Urinary bladder (tissue), 4 donors: ENCODE measurements around the gene FBXO21. TPM values are rescaled to one million over a fixed set of nuclear protein-coding genes. Genes with fewer than 3 reads are reported as not detected.
"Not testable (repeated sequence)": the region's sequence is repeated elsewhere in the genome, so short reads cannot be mapped to it uniquely, and the experiment has no call there.

Source experiments
- DNase-seq: peaks from one replicate; pipeline ENCODE4 v3.0.0-alpha.2; 2015; ENCODE audit errors: extremely low spot score
- H3K27ac ChIP-seq: one replicate; pipeline ENCODE4 v1.5.1; 2013; ENCODE audit warnings: low read depth, mild to moderate bottlenecking, moderate library complexity
- H3K36me3 ChIP-seq: one replicate; pipeline ENCODE4 v1.6.1; 2013; ENCODE audit warnings: mild to moderate bottlenecking, moderate library complexity; ENCODE audit not compliant: insufficient read depth
- H3K4me1 ChIP-seq: one replicate; pipeline ENCODE4 v1.6.1; 2013; ENCODE audit warnings: mild to moderate bottlenecking, moderate library complexity; ENCODE audit not compliant: insufficient read depth
- H3K4me3 ChIP-seq: one replicate; pipeline ENCODE4 v1.5.1; 2013; ENCODE audit warnings: low read depth, low read length
- WGBS: extraction: QIAGEN DNeasy Blood & Tissue Kit; methylation state at CpG from one replicate; pipeline ENCODE4 v1.1.7; 2013; 5-methylcytosine and 5-hydroxymethylcytosine counted together
- polyA plus RNA-seq: library from polyadenylated mRNA; stranded (reverse); fragments of 200-250 nt; gene quantifications from one replicate; pipeline ENCODE4 v1.2.3, GENCODE V29; 2013
- total RNA-seq: library from RNA; depleted of rRNA; stranded (reverse); fragments of >200 nt; gene quantifications from one replicate; pipeline ENCODE4 v1.2.3, GENCODE V29; 2014
- donor health status: healthy with polysubstance abuse.
- donor health status: healthy.

FBXO21 gene
- total and polyA plus RNA-seq, 2 donors, result 40.2 to 70.7 TPM

GRCh38 chr12:117213295-117213808 is 23.1 kb upstream of the FBXO21 start:
- no peak for DNase-seq

GRCh38 chr12:117212563-117213190 is 22.4 kb upstream of the FBXO21 start:
- no peaks in the 10 kb centered on the region for H3K4me1 ChIP-seq
- DNase-seq, result no peak
- H3K36me3 ChIP-seq, result no peaks in the 10 kb centered on the region
- H3K27ac ChIP-seq, result no peak overlapping the region
- H3K4me3 ChIP-seq, result no peak overlapping the region
- WGBS, result 17% methylated on average over 7 of the region's 7 CpGs

More at GRCh38 chr12:117213295-117213808, 23.1 kb upstream of the FBXO21 start:
- Histone ChIP-seq H3K36me3 (no peaks in the 10 kb centered on the region), H3K4me3 (no peak overlapping the region), H3K27ac (no peak overlapping the region), H3K4me1 (no peaks in the 10 kb centered on the region)
- WGBS, result 21% methylated on average over 2 of the region's 2 CpGs

- Histone ChIP-seq H3K36me3 (no peaks in the 10 kb centered on the region), H3K27ac (no peak overlapping the region), H3K4me1 (no peaks in the 10 kb centered on the region), H3K4me3 (no peak overlapping the region)
- 87% methylated on average over 6 of the region's 6 CpGs for WGBS
- DNase-seq, result no peak
These were observed 20.1 kb upstream of the FBXO21 start for GRCh38 chr12:117210266-117210918.

- no peaks in the 10 kb centered on the region for H3K4me1 ChIP-seq
- H3K36me3 ChIP-seq, result no peaks in the 10 kb centered on the region
- 69% methylated on average over 3 of the region's 3 CpGs for WGBS
- no peak overlapping the region for H3K4me3 ChIP-seq
- no peak for DNase-seq
- no peak overlapping the region for H3K27ac ChIP-seq
These were observed 19.4 kb upstream of the FBXO21 start for GRCh38 chr12:117209626-117210025.

- H3K4me3 ChIP-seq, result no peak overlapping the region
- WGBS, result 77% methylated on average over 13 of the region's 13 CpGs
- no peak overlapping the region for H3K27ac ChIP-seq
- DNase-seq, result no peak
- no peaks in the 10 kb centered on the region for H3K4me1 ChIP-seq
- no peaks in the 10 kb centered on the region for H3K36me3 ChIP-seq
These were observed 18.7 kb upstream of the FBXO21 start for GRCh38 chr12:117208811-117209455.

- Histone ChIP-seq H3K36me3 (no peaks in the 10 kb centered on the region), H3K4me3 (no peak overlapping the region), H3K4me1 (no peaks in the 10 kb centered on the region), H3K27ac (no peak overlapping the region)
- DNase-seq, result no peak
- WGBS, result 68% methylated on average over 16 of the region's 16 CpGs
These were observed 17.9 kb upstream of the FBXO21 start for GRCh38 chr12:117208206-117208605.

- Histone ChIP-seq H3K36me3 (no peaks in the 10 kb centered on the region), H3K4me1 (no peaks in the 10 kb centered on the region), H3K27ac (no peak overlapping the region), H3K4me3 (no peak overlapping the region)
- 42% methylated on average over 2 of the region's 2 CpGs for WGBS
- no peak for DNase-seq
These were observed 17.4 kb upstream of the FBXO21 start for GRCh38 chr12:117207675-117208074.

GRCh38 chr12:117202556-117202955 is 12.3 kb upstream of the FBXO21 start:
- Histone ChIP-seq H3K36me3 (no peaks in the 10 kb centered on the region), H3K4me3 (no peak overlapping the region), H3K27ac (no peak overlapping the region), H3K4me1 (no peaks in the 10 kb centered on the region)
- 75% methylated on average over 9 of the region's 9 CpGs for WGBS
- no peak for DNase-seq

- WGBS, result 89% methylated on average over 9 of the region's 9 CpGs
- Histone ChIP-seq H3K36me3 (no peaks in the 10 kb centered on the region), H3K4me1 (no peaks in the 10 kb centered on the region), H3K27ac (no peak overlapping the region), H3K4me3 (no peak overlapping the region)
- DNase-seq, result no peak
These were observed 11.8 kb upstream of the FBXO21 start for GRCh38 chr12:117202033-117202432.

GRCh38 chr12:117199956-117200744 is 9.9 kb upstream of the FBXO21 start:
- WGBS, result 89% methylated on average over 8 of the region's 8 CpGs
- H3K36me3 ChIP-seq, H3K4me1 ChIP-seq: not testable (repeated sequence)

GRCh38 chr12:117196334-117196733 is 6.1 kb upstream of the FBXO21 start:
- not testable (repeated sequence) for H3K4me1 ChIP-seq, H3K36me3 ChIP-seq, H3K4me3 ChIP-seq, DNase-seq, H3K27ac ChIP-seq
- 91% methylated on average over 6 of the region's 6 CpGs for WGBS

More at GRCh38 chr12:117199956-117200744, 9.9 kb upstream of the FBXO21 start:
- H3K27ac ChIP-seq, DNase-seq, H3K4me3 ChIP-seq: not testable (repeated sequence)

- H3K27ac ChIP-seq, H3K36me3 ChIP-seq, DNase-seq, H3K4me1 ChIP-seq, H3K4me3 ChIP-seq: not testable (repeated sequence)
- 86% methylated on average over 9 of the region's 9 CpGs for WGBS
These were observed 4.8 kb upstream of the FBXO21 start for GRCh38 chr12:117195027-117195426.

GRCh38 chr12:117193903-117194302 is 3.6 kb upstream of the FBXO21 start:
- 94% methylated on average over 3 of the region's 3 CpGs for WGBS
- Histone ChIP-seq H3K4me1 (no peaks in the 10 kb centered on the region), H3K27ac (no peak overlapping the region), H3K36me3 (no peaks in the 10 kb centered on the region), H3K4me3 (no peak overlapping the region)
- no peak for DNase-seq
